Measurements from ENCODE around the gene EHMT1. TPM values are rescaled to one million over a fixed set of nuclear protein-coding genes. Genes with fewer than 3 reads are reported as not detected.

EHMT1 gene
- total and polyA plus RNA-seq, 2 of the 13 experiments (the other 11 are each of a cell fraction or from before 2014, with no cell fraction given) = 23.0 to 27.1 TPM

DNA sequence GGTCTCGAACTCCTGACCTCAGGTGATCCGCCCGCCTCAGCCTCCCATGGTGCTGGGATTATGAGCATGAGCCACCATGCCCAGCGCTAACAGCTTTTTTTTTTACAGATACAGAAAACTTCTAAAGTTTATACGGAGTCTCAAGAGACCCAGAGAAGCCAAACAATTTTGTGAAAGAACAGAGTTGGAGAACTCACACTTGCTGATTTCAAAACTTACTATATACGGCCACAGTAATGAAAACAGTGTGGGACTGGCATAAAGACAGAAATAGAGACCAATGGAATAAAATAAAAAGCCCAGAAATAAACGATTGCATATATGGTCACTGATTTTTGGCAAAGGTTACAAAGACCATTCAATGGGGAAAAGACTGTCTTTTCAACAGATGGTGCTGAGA is 173.1 kb downstream of the EHMT1 start:
- CTCF ChIA-PET (ENCODE audit: low intra/inter-chr PET ratio, low total read pairs) = no interaction called here
- peaks cover 38% of the 10 kb centered on the region for H3K4me1 ChIP-seq (ENCODE audit: insufficient read depth, low read length)
- no peaks in the 10 kb centered on the region for H3K9me3 ChIP-seq (ENCODE audit: low read length)
- FAIRE-seq (no peak), ATAC-seq (no peak), DNase-seq (ENCODE audit: low spot score) (no peak)
- no peaks in the 10 kb centered on the region for H4K20me1 ChIP-seq (ENCODE audit: insufficient read depth, low read length)
- POLR2A ChIA-PET = no interaction called here
- no peak overlapping the region for H3K4me3 ChIP-seq (replicated peaks in 1 of 3; ENCODE audit: insufficient read depth in 1 of 3, low read depth in 2 of 3, low read length in 3 of 3)
- no peaks in the 10 kb centered on the region for H3K27me3 ChIP-seq (ENCODE audit: control insufficient read depth in 1 of 2, insufficient read depth in 2 of 2, low read length in 2 of 2)
- peaks cover 9 to 45% of the 10 kb centered on the region in 2 experiments for H3K36me3 ChIP-seq (replicated peaks in 1 of 2; ENCODE audit: control insufficient read depth in 1 of 2, insufficient read depth in 2 of 2, low read length in 2 of 2)
- H2AFZ ChIP-seq (ENCODE audit: low read length) = no peak overlapping the region
- no peak overlapping the region for H3K9ac ChIP-seq (ENCODE audit: insufficient read depth, low read depth, low read length)
- in situ Hi-C loops (cut with HindIII; ENCODE audit: extremely low pct_ligation_motif_present, low pct_unique_long_range_greater_than_20kb) (no loop called here), intact Hi-C loops (cut with micrococcal nuclease; ENCODE audit: unreplicated experiment) (no loop called here)
- H3K27ac ChIP-seq (ENCODE audit: extremely low read length, insufficient read depth, low read length) = no peak overlapping the region
- BruUV-seq (replicated peaks) = no TSS peak
- H3K4me2 ChIP-seq (ENCODE audit: low read depth, low read length) = no peak overlapping the region
- 96% methylated on average over 7 of the region's 7 CpGs for WGBS (ENCODE audit: low lambda C conversion rate)
- H3K79me2 ChIP-seq (ENCODE audit: insufficient read depth, low read length) = no peaks in the 10 kb centered on the region
- TF ChIP-seq ATF7-NPFF (CRISPR knock-in tag; IDR thresholded peaks at IDR 0.05; ENCODE audit: low read depth) (no peak), ZNF317 (CRISPR knock-in tag; IDR thresholded peaks at IDR 0.05) (no peak), ZNF878 (CRISPR knock-in tag; IDR thresholded peaks at IDR 0.05) (no peak), MAFG (CRISPR knock-in tag; IDR thresholded peaks at IDR 0.05) (no peak), CHD2 (IDR thresholded peaks at IDR 0.05; ENCODE audit: low read depth, low read length) (no peak), SRSF9 (IDR thresholded peaks at IDR 0.05; ENCODE audit: borderline replicate concordance, insufficient read depth, low read depth, low read length, poor library complexity, severe bottlenecking) (no peak), MAFF (IDR thresholded peaks at IDR 0.05; ENCODE audit: low read depth, low read length) (no peak)
- TF ChIP-seq, protein P1, sequence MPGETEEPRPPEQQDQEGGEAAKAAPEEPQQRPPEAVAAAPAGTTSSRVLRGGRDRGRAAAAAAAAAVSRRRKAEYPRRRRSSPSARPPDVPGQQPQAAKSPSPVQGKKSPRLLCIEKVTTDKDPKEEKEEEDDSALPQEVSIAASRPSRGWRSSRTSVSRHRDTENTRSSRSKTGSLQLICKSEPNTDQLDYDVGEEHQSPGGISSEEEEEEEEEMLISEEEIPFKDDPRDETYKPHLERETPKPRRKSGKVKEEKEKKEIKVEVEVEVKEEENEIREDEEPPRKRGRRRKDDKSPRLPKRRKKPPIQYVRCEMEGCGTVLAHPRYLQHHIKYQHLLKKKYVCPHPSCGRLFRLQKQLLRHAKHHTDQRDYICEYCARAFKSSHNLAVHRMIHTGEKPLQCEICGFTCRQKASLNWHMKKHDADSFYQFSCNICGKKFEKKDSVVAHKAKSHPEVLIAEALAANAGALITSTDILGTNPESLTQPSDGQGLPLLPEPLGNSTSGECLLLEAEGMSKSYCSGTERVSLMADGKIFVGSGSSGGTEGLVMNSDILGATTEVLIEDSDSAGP (CRISPR knock-in tag; IDR thresholded peaks at IDR 0.05; ENCODE audit: borderline replicate concordance) = no peak
- TF ChIP-seq, protein P2, sequence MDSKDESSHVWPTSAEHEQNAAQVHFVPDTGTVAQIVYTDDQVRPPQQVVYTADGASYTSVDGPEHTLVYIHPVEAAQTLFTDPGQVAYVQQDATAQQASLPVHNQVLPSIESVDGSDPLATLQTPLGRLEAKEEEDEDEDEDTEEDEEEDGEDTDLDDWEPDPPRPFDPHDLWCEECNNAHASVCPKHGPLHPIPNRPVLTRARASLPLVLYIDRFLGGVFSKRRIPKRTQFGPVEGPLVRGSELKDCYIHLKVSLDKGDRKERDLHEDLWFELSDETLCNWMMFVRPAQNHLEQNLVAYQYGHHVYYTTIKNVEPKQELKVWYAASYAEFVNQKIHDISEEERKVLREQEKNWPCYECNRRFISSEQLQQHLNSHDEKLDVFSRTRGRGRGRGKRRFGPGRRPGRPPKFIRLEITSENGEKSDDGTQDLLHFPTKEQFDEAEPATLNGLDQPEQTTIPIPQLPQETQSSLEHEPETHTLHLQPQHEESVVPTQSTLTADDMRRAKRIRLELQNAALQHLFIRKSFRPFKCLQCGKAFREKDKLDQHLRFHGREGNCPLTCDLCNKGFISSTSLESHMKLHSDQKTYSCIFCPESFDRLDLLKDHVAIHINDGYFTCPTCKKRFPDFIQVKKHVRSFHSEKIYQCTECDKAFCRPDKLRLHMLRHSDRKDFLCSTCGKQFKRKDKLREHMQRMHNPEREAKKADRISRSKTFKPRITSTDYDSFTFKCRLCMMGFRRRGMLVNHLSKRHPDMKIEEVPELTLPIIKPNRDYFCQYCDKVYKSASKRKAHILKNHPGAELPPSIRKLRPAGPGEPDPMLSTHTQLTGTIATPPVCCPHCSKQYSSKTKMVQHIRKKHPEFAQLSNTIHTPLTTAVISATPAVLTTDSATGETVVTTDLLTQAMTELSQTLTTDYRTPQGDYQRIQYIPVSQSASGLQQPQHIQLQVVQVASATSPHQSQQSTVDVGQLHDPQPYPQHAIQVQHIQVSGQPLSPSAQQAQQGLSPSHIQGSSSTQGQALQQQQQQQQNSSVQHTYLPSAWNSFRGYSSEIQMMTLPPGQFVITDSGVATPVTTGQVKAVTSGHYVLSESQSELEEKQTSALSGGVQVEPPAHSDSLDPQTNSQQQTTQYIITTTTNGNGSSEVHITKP (CRISPR knock-in tag; IDR thresholded peaks at IDR 0.05; ENCODE audit: low read depth) = no peak
- TF ChIP-seq, protein P3, sequence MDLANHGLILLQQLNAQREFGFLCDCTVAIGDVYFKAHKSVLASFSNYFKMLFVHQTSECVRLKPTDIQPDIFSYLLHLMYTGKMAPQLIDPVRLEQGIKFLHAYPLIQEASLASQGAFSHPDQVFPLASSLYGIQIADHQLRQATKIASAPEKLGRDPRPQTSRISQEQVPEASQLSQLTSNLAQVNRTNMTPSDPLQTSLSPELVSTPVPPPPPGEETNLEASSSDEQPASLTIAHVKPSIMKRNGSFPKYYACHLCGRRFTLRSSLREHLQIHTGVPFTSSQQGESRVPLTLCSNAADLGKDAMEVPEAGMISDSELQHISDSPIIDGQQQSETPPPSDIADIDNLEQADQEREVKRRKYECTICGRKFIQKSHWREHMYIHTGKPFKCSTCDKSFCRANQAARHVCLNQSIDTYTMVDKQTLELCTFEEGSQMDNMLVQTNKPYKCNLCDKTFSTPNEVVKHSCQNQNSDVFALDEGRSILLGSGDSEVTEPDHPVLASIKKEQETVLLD (CRISPR knock-in tag; IDR thresholded peaks at IDR 0.05; ENCODE audit: low read depth) = no peak
- TF ChIP-seq, protein P4, sequence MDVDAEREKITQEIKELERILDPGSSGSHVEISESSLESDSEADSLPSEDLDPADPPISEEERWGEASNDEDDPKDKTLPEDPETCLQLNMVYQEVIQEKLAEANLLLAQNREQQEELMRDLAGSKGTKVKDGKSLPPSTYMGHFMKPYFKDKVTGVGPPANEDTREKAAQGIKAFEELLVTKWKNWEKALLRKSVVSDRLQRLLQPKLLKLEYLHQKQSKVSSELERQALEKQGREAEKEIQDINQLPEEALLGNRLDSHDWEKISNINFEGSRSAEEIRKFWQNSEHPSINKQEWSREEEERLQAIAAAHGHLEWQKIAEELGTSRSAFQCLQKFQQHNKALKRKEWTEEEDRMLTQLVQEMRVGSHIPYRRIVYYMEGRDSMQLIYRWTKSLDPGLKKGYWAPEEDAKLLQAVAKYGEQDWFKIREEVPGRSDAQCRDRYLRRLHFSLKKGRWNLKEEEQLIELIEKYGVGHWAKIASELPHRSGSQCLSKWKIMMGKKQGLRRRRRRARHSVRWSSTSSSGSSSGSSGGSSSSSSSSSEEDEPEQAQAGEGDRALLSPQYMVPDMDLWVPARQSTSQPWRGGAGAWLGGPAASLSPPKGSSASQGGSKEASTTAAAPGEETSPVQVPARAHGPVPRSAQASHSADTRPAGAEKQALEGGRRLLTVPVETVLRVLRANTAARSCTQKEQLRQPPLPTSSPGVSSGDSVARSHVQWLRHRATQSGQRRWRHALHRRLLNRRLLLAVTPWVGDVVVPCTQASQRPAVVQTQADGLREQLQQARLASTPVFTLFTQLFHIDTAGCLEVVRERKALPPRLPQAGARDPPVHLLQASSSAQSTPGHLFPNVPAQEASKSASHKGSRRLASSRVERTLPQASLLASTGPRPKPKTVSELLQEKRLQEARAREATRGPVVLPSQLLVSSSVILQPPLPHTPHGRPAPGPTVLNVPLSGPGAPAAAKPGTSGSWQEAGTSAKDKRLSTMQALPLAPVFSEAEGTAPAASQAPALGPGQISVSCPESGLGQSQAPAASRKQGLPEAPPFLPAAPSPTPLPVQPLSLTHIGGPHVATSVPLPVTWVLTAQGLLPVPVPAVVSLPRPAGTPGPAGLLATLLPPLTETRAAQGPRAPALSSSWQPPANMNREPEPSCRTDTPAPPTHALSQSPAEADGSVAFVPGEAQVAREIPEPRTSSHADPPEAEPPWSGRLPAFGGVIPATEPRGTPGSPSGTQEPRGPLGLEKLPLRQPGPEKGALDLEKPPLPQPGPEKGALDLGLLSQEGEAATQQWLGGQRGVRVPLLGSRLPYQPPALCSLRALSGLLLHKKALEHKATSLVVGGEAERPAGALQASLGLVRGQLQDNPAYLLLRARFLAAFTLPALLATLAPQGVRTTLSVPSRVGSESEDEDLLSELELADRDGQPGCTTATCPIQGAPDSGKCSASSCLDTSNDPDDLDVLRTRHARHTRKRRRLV (CRISPR knock-in tag; IDR thresholded peaks at IDR 0.05) = no peak

Measured in HepG2 (cell line).